Neural cell (in vitro differentiated cells): ENCODE measurements around the gene DSCAM.

ENCODE experiments used
- CTCF ChIP-seq: fragments of 450-650 bp; IDR thresholded peaks from 2 replicates; pipeline ENCODE4 v1.5.1; 2014; ENCODE audit warnings: antibody characterized with exemption, mild to moderate bottlenecking, moderate library complexity; ENCODE audit not compliant: poor library complexity, severe bottlenecking
- EP300 ChIP-seq: fragments of 450-650 bp; conservative IDR thresholded peaks from 2 replicates; pipeline ENCODE4 v1.6.1; 2014; ENCODE audit warnings: antibody characterized with exemption, mild to moderate bottlenecking, moderate library complexity; ENCODE audit not compliant: poor library complexity, severe bottlenecking
- EZH2 ChIP-seq: fragments of 200-600, 300-800 bp; shearing (Covaris generic), sonication (generic); IDR thresholded peaks from 2 replicates; pipeline ENCODE4 v1.6.1; 2014; ENCODE audit warnings: antibody characterized with exemption, low read length, borderline replicate concordance, mild to moderate bottlenecking; ENCODE audit not compliant: insufficient read depth, poor library complexity, severe bottlenecking
- POLR2AphosphoS5 ChIP-seq: IDR thresholded peaks from 2 replicates; pipeline ENCODE4 v1.6.1; 2012
- TAF1 ChIP-seq: IDR thresholded peaks from 2 replicates; pipeline ENCODE4 v1.6.1; 2012; ENCODE audit warnings: low read depth

GRCh38 chr21:40461008-40461407 lies 385.9 kb downstream of the DSCAM start:
- TF ChIP-seq CTCF: no peak
- TF ChIP-seq POLR2AphosphoS5: no peak
- no peak for TF ChIP-seq TAF1
- TF ChIP-seq EP300: no peak
- TF ChIP-seq EZH2: no peak
